Glomerular endothelial cell (primary cell): ENCODE results near the gene PPARA. TPM values are rescaled to one million over a fixed set of nuclear protein-coding genes. Genes with fewer than 3 reads are reported as not detected.
"Not testable (repeated sequence)": the region's sequence is repeated elsewhere in the genome, so short reads cannot be mapped to it uniquely, and the experiment has no call there.

Experiments used
- DNase-seq: peaks from one replicate; pipeline ENCODE4 v3.0.0-alpha.2; 2011; ENCODE audit warnings: low read depth, low spot score; ENCODE audit errors: extremely low read depth
- total RNA-seq: library from RNA; depleted of rRNA; stranded (reverse); fragments of >200 nt; gene quantifications from 2 replicates; pipeline ENCODE4 v1.2.3, GENCODE V29; 2015

The PPARA gene
- total RNA-seq, 1 donor from 2014 or later: 7.0 TPM

DNA sequence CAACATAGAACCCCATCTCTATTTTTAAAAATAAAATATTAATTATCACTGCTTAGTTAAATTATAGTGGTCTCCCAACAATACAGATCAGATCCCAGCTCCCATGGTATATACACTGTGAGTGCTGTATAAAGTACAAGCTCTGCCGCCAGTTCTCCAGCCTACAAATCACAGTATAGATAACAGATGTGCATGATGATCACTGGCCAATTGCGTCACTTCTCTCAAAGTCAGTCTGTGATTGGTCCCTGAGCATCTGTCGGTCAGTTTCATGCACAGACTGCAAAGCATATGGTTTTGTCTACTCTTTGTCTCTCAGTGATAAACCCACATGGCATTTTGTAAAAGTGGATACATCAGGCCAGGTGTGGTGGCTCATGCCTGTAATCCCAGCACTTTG, 15.7 kb downstream of the PPARA start:
- DNase-seq: no peak

DNA sequence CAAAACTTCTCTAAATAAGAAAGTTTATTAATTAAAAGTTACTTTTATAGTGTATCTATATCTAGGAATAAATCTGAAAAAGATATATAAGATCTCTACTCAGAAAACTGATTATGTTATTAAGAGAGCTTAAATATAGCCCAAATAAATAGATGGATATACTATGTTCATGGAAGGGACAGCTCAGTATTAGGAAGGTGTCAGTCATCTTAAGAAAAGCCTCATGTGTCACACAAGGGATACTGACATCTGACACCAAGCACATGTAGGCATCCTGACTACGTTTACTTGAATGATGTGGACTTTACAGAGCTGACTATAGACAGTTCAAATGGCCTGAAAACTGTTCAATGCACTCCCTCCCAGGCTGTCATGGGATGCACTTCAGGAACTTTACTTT, 19.3 kb downstream of the PPARA start:
- no peak for DNase-seq

- no peak for DNase-seq
Measured at GRCh38 chr22:46171940-46172339, 21.6 kb downstream of the PPARA start.

DNA sequence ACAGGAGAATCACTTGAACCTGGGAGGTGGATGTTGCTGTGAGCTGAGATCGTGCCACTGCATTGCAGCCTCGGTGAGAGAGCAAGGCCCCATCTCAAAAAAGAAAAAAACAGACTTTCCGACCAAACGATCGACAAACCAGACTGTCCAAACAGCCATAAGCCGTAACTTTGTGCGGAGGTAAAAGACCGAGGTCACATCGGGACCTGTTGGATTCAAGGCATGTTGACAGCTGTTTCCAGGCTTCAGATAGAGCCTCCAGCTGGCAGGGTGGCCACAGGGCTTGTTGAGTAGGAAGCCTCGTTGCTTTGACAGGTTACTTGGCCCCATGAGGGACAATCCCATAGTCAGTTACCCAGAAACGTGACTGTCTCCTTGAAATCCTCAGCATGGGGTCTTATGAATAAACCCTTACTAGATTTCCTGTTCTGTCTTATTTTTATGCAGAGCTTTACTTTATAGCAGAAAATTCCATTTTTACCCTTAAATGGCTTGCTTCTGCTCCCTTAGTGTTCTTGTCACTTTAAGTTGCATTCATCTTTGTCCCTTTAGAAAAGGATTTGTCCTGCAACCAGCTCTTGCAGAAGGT, 22.3 kb downstream of the PPARA start:
- no peak for DNase-seq

DNA sequence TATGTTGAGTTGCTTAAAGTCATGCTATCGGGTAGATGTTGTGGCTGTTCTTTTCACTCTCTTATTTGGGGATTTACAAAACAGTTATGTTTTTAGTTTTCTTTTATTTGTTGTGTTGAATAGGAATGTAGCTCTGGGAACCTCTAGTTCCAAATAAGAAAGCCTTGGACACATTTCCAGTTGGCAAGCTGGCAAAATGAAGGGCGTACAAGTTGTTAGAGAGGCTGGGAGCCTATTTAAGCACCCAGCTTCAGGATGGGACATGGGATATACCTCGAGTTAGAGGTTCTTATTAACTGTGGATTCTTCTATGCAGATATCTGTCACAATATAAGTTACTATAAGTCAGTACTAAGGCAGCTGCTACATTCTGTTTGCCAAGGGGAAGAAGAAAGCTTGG, 22.8 kb downstream of the PPARA start:
- DNase-seq: no peak

DNA sequence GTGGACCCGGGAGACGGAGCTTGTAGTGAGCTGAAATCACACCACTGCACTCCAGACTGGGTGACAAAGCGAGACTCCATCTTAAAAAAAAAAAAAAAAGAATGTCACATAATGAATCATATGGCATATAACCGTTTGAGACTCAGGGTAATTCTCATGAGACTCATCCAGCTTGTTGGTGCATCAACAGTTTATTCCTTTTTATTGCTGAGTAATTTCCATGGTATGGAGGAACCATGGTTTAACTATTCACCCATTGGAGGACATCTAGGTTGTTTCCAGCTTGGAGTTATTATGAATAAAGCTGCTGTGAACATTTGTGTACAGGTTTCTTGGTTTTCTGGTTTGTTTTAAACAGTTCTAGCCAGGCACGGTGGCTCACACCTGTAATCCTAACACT, 25.3 kb downstream of the PPARA start:
- DNase-seq: no peak

DNA sequence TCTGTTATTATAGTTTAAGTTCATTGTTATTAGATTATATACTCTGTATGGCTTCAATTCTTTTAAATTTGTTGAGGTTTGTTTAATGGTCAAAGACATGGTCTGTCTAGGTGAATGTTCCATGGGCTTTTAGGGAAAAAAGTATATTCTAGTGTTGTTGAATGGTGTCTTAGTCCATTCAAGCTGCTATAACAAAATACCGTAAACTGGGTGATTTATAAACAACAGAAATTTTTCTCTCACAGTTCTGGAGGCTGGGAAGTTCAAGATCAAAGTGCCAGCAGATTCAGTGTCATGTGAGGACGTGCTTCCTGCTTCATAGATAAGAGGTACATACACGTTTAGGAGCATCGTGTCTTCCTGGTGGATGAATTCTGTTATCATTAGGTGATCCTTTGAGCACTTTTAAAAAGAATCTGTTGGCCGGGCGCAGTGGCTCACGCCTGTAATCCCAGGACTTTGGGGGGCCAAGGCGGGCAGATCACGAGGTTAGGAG, 26.2 kb downstream of the PPARA start:
- no peak for DNase-seq

DNA sequence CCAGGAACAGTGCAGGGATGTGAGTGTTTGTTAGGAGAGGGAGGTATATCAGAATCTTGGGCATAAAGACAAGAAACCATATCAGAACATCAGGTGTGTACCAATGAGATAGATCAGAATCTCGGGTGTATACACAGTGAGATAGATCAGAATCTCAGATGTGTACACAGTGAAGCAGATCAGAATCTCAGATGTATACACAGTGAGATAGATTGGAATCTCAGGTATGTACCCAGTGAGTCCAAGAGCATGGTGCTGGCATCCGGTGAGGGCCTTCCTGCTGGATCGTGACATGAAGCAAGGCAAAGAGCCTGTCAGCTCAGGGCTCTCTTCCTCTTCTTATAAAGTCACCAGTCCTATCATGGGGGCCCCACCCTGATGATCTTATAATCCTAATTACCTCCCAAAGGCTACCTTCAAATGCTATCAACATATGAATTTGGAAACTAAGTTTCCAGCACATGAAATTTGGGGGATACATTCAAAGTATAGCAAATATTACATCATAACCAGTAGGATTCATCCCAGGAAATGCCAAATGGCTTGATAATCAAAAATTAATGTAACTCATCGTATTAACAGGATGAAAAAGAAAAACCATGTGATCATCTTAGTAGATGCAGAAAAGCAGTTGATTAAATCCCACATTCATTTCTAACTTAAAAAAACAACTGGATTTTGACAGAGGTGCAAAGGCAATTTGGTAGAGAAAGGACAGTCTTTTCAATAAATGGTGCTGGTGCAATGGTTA, 28.6 kb downstream of the PPARA start:
- no peak for DNase-seq

GRCh38 chr22:46179748-46180147, 29.4 kb downstream of the PPARA start:
- DNase-seq: no peak

DNA sequence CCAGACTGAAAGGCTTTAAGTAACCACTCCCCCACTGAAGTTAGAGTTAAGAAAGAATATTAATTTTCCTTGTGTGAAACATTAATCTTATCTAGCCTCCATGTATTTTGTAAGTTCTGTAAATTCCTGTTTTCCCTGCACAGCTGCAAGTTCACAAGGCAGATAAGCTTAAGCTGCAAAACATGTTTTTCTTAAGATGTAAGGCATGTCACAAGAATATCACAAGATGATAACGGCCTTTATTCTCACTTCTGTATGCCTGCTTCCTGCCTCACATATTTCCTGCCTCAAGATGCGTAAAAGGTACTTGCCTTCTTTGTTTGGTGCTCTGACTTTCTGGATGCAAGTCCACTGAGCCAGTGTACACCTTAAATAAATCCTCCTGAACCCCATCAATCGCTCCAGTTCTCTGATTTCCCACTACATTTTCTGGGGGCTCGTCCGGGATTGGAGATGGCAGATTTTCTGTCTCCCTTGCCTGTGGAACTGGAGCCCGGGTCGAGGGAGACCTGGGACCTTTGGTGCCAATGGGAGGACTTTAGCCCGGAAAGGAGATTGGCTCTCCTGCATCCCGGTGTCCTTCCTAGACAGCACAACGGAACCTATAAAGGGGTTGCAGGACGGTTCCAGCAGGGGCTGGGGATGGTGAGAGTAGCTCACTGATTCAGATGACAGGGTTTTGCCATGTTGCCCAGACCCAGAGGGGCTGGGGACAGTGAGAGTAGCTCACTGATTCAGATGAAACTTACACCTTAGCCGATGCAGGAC, 30.2 kb downstream of the PPARA start:
- DNase-seq: no peak

- no peak for DNase-seq
Measured at GRCh38 chr22:46183733-46184132, 33.4 kb downstream of the PPARA start.

GRCh38 chr22:46185283-46185682, 35.0 kb downstream of the PPARA start:
- DNase-seq: no peak

GRCh38 chr22:46187862-46188261, 37.5 kb downstream of the PPARA start:
- DNase-seq: no peak

DNA sequence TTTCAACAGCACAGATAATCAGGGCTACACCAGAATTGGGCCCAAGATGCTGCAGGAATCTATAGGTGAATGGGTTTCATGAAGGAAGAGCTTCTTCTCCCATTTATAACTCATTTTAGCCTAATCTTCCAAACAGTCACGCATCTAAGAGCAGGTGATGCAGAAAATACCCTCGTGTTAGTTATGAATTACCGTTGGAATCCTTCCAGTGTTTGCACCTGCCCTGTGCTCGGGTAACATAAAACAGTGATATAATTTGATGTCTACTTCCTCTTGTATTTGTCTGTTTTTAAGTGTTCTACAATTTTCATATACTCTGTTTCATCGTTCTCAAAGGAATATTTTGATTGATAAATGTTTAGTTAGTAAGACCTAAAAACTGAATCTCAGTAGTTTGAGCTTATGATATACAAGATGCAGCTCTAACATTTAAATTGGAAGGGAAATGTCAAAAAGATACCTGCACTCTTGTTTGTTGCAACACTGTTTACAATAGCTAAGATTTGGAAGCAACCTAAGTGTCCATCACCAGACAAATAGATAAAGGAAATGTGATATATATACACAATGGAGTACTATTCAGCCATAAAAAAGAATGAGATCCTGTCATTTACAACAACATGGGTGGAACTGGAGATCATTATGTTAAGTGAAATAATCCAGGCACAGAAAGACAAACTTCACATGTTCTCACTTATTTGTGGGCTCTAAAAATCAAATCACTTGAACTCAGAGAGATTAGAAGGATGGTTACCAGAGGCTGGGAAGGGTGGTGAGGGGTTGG, 42.1 kb downstream of the PPARA start:
- no peak for DNase-seq

DNA sequence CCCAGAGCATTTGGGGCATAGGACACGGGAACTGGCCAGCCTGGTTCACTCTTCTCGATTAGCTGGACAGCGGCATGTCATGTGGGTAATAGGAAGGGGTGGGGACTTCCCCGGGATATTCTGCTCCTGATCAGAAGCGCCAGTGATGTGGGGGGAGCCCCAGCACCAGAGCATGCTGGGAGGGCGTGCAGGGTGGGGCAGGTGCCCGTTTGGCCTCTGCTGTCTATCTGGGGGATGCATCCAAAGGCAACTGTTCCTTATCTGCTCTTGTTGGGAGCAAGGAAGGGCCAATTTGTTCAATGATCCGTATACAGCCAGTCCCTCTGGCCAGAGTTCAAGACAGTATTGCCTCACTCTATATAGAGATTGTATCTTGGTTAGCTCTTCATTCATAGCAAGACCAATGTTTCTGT, 43.6 kb downstream of the PPARA start:
- DNase-seq: no peak

DNA sequence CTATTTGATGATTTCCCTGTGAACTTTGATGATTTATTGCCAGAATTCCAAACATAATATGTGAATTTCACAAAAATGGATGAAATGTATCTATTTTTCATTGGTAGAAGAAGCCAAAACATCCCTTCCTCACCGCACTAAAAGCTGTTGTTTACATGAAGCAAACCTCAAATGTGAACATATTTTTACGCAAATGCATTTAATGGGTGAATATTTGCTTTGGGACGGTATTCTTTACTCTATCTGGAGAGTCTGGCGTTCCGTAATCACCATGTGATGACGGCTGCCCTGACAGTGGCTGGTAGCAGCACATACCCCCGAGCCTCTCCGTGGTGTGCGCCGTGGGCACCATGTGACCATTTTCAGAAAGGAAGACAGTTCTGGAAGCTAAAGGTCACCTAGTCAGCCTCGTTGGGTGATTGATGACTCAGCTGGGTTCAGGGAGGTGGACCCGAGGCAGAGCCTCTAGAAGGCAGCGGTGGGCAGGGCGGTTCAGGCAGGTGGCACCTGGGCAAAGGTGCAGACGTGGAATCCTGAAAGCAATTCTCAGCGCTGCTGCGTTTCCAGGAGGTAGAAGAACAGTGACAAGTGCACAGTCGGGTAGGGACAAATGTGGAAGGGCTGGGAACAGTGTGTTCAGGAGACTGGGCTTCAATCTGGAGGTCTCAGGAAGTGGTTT, 45.3 kb downstream of the PPARA start:
- DNase-seq: no peak

- DNase-seq: no peak
Measured at GRCh38 chr22:46196278-46196677, 46.0 kb downstream of the PPARA start.

DNA sequence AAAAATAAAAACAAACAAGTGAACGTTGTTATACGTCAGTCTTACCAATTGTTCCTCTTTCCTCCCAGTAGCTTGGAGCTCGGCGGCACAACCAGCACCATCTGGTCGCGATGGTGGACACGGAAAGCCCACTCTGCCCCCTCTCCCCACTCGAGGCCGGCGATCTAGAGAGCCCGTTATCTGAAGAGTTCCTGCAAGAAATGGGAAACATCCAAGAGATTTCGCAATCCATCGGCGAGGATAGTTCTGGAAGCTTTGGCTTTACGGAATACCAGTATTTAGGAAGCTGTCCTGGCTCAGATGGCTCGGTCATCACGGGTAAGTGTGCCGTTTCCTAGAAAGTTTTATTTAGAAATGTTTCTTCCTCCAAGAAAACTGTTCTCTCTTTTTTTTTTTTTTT, 47.9 kb downstream of the PPARA start:
- DNase-seq: no peak

DNA sequence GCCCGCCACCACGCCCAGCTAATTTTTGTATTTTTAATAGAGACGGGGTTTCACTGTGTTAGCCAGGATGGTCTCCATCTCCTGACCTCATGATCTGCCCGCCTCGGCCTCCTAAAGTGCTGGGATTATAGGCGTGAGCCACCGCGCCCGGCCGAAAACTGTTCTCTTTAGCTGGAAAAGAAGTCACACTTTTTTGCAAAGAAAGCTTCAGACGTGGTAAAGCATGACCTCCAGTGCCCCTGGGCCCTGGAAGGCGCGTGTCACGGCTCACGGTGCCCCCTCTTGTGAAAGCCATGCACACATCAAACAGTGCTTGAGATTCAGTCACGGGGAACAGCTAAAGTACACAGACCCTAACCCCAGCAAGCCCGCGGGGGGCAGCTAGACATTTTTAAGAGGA, 48.5 kb downstream of the PPARA start:
- DNase-seq: not testable (repeated sequence)

DNA sequence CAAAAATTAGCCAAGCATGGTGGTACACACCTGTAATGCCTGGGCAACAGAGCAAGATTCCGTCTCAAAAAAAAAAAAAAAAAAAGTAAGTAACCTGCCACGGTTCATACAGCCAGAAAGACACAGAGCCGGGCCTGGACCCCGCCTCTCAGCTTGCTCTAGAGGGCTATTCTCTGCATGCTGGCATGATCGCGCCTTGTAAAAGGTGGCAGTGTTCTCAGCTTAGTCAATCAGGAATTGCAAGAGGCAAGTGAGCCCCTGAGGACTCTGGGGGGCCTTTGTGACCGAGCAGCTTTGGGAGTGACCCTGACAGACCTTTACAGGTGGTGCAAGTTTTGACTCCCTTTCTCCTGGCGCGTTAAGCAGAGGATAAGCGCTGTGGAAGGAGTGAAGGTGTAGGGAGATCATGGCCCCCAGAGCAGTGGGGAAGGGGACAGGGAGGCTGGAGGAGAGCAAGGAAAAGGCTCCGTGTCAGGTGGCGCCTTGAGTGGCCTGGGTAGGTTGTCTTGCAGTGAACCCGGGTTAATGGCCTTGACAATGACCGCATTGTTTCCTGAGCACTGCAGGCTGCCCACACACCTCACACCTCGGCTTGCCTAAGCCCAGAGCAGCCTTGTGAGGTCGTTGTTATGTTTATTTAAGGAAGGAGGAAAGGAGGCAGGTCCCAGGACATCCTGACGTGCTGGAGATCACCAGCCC, 50.9 kb downstream of the PPARA start:
- no peak for DNase-seq
